GM19193 (cell line): ENCODE measurements around the gene GRAP2.

Experiments used
- POLR2A ChIP-seq: IDR thresholded peaks from 4 replicates; pipeline ENCODE4 v1.6.1; 2011; ENCODE audit not compliant: insufficient read depth, insufficient read length; ENCODE audit errors: extremely low read depth

GRAP2 gene

GRCh38 chr22:39900306-39901227, at the start of gene GRAP2:
Gene GRAP2 (plus strand): TSS chr22:39901084. CDS start chr22:39947107, 46,023 bp downstream.
- no peak for TF ChIP-seq POLR2A

DNA sequence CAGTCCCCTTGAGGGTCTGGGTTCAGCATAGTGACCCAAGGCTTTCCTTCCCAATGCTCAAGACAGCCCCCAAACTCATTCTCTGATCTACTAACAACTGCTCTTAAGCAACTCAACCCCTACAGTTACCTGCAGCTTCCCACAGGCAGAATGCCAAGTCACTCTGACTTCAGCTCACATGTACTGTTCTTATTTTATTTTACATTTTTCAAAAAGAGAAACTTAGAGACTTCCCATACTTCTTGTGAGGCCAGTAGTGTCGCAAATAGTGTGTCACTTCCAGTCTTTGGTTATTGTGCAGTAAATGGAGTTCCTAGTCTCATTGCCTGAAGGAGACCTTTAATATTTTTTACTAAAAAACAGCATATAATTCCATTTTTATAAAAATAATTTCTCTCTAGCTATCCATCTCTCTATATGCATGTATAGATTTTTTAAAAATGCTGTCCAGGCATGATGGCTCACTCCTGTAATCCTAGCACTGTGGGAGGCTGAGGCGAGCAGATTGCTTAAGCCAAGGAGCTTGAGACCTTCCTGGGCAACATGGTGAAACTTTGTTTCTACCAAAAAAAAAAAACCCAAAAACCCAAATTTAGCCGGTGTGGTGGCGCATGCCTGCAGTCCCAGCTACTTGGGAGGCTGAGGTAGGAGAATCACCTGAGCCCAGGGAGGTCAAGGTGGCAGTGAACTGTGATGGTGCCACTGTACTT, 49.1 kb upstream of the GRAP2 start:
- no peak for TF ChIP-seq POLR2A

GRCh38 chr22:39852799-39853198, 48.1 kb upstream of the GRAP2 start:
- no peak for TF ChIP-seq POLR2A

DNA sequence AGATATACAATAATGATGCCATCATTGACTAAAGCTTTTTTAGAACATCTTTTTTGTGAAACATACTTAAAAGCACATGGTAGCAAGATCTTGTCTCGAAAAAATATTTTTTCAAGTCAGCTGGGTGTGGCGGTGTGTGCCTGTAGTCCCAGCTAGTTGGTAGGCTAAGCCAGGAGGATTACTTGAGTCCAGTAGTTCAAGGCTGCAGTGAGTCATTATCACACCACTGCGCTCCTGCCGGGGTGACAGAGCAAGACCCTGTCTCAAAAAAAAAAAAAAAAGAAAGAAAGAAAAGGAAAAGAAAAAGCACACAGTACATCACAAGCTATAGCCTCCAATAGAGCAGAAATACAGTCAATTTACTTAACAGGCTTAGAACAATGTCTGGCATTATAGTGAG, 44.3 kb upstream of the GRAP2 start:
- TF ChIP-seq POLR2A = no peak

GRCh38 chr22:39859903-39860588, 40.8 kb upstream of the GRAP2 start:
- TF ChIP-seq POLR2A = no peak

DNA sequence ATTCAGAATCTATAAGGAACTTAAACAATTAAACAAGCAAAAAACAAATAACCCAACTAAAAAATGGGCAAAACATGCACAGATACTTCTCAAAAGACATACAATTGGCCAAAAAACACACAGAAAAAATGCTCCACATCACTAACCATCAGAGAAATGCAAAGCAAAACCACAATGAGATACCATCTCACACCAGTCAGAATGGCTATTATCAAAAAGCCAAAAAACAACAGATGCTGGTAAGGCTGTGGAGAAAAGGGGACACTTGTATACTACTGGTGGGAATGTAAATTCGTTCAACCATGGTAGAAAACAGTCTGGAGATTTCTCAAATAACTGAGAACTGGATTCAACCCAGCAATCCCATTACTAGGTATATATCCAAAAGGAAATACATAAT, 32.1 kb upstream of the GRAP2 start:
- TF ChIP-seq POLR2A = no peak

DNA sequence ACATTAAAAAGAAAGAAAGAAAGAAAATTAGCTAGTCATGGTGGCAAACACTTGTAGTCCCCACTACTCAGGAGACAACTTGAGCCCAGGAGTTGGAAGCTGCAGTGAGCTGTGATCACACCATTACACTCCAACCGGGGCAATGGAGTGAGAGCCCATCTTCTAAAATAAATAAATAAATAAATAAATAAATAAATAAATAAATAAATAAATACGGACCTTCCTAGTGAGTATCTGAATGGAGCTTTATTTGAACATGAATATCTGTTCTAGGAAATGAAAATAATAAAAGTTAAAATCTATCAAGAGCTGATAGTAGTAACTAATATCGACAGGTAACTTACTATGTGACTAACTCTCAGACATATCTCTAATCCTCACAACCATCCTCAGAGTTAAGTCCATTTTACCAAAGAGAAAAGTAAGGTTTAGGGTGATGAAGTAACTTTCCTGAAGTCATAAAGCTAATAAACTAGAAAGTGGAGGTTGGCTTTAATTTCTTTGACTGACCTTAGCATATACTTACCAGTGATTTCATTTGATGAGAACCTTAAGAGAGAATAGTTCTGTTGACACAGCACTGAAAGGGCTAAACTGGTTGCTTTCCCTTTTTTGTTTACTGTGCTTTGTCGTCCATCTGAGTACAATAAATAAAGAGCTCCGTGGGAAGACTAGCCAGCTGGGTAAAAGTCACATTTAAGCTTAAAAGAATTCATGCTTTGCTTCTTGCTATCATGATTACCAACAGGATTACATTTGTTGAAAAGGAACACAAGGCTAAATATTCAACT, 29.7 kb upstream of the GRAP2 start:
- TF ChIP-seq POLR2A = no peak

- TF ChIP-seq POLR2A = no peak
Measured at GRCh38 chr22:39872548-39872947, 28.3 kb upstream of the GRAP2 start.

GRCh38 chr22:39873965-39874364, 26.9 kb upstream of the GRAP2 start:
- TF ChIP-seq POLR2A = no peak

- TF ChIP-seq POLR2A = no peak
Measured at GRCh38 chr22:39877079-39877845, 23.6 kb upstream of the GRAP2 start.

- no peak for TF ChIP-seq POLR2A
Measured at GRCh38 chr22:39880722-39881121, 20.2 kb upstream of the GRAP2 start.

GRCh38 chr22:39883057-39883456, 17.8 kb upstream of the GRAP2 start:
- no peak for TF ChIP-seq POLR2A

DNA sequence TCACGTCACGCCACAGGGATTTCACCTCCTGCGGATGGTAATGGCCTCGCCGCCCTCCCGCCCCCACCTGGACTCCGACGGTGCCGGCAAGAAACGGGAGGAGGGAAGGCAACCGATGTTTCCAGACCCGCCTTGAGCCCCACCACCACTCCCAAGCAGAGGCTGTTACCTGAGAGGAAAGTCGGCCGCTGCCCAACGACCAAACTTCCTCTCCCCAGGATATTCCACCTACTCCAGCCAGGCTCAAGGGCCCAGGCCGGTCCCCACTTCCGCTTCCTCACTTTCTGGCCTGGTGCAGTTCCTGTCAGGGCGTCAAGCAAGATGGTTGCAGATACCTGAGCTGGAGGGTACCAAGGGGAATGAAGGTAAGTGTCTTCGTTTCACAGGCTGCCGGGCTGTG, 7.4 kb upstream of the GRAP2 start, which contains the start of gene ENTHD1:
Gene ENTHD1, minus strand, starts transcription at position 235 of the 400 bp plus-strand sequence. CDS start 6,012 bp downstream, outside the sequence.
- no peak for TF ChIP-seq POLR2A
